ENCODE measurements around the gene OSBPL1A.
"Not testable (repeated sequence)": the region's sequence is repeated elsewhere in the genome, so short reads cannot be mapped to it uniquely, and the experiment has no call there.

OSBPL1A gene

GRCh38 chr18:24177499-24178133 is 220.0 kb downstream of the OSBPL1A start:
- ATAC-seq, result no peak

DNA sequence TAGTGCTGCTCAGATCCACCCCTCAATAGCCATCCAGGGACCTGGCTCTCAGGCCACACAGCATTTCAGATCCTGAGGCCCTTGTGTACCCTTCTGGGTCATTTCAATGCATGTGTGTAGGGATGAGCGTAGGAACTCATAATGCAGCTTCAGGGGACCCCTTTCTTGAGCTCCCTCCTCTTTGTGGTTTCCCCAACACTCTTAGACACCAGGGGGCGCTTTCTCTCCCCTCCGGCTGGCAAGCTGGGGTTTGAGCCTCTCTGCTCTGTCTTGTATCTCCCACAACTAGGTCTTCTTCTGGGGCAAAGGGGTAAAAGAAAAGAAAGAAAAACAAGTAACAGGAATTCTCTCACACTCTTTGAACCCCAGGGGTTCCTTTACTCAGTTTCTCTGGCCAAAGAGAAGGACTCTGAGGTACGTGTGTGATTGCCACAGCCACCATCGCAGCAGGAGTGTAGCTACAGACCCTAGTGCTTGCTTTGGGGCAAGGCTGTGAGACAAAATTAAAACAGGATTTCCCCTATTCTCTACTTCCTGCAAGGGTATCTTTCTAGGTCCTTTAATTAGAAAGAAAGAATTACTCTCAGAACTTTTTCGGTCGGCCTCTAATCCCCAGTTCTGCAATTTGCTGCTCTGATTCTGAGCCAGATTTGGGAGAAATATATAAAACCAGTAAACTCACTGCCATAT is 220.8 kb downstream of the OSBPL1A start:
- no peak for ATAC-seq

DNA sequence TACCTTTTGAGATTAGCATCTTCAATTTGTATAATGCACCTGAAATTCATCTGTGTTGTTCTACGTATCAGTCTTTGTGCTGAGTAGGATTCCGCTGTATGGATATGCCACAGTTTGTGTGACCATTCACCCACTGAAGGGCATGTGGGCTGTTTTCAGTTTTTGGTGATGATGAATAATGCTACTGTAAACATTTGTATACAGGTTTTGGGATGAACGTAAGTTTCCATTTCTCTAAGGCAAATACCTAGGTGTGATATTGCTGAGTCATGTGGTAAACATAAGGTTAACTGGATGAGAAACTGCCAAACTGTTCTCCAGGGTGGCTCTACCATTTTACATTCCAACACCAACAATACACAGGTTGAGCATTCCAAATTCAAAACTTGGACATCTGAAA is 223.6 kb downstream of the OSBPL1A start:
- no peak for ATAC-seq

GRCh38 chr18:24170360-24170759 is 227.3 kb downstream of the OSBPL1A start:
- ATAC-seq, result no peak

GRCh38 chr18:24168496-24168895 is 229.1 kb downstream of the OSBPL1A start:
- ATAC-seq, result no peak

DNA sequence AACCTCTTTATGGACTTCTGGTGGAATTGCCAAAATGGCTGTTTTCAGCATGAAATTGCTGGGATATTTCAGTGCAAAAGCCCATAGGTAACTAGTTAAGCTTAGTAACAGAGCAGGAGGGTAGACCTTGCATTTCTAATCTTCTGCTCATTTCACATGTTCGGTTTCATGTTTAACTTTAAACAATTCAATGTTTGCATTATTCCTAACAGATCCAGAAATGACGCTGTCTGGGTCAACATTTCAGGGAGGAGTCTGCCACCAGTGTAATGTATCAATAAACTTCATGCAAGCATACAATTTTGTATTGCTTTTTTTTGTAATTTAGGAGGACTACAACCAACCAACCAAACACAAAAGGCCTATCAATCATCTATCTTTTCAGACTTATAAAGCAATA is 236.3 kb downstream of the OSBPL1A start:
- no peak for ATAC-seq

DNA sequence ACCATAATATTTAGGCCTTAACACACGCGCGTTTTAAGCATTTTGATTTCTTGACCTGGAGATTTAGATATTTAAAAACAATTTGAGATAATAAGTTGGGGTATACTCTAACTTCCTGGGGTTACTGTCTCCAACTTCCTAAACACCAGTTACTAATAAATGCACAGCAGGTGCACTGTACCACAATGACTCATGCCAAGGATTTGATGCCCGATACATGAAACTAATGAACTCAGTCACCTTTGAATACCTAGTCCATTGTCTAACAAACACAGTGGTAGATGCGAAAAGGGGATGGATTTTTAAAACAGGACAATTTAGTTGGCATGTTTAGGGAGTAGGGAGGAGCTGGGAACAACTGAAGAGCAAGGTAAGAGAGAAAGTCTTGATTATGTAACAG is 237.5 kb downstream of the OSBPL1A start:
- ATAC-seq, result no peak

GRCh38 chr18:24157855-24158254 is 239.8 kb downstream of the OSBPL1A start:
- no peak for ATAC-seq

GRCh38 chr18:24153397-24153796 is 244.2 kb downstream of the OSBPL1A start:
- ATAC-seq, result no peak

DNA sequence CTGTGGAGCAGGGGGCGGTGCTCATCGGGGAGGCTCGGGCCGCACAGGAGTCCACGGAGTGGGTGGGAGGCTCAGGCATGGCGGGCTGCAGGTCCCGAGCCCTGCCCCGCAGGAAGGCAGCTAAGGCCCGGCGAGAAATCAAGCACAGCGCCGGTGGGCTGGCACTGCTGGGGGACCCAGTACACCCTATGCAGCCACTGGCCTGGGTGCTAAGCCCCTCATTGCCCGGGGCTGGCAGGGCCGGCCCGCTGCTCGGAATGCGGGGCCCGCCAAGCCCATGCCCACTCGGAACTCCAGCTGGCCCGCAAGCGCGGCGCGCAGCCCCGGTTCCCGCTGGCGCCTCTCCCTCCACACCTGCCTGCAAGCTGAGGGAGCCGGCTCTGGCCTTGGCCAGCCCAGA is 248.0 kb downstream of the OSBPL1A start:
- not testable (repeated sequence) for ATAC-seq

GRCh38 chr18:24142376-24142775 is 255.2 kb downstream of the OSBPL1A start:
- no peak for ATAC-seq

GRCh38 chr18:24140697-24141096 is 256.9 kb downstream of the OSBPL1A start:
- ATAC-seq, result no peak

DNA sequence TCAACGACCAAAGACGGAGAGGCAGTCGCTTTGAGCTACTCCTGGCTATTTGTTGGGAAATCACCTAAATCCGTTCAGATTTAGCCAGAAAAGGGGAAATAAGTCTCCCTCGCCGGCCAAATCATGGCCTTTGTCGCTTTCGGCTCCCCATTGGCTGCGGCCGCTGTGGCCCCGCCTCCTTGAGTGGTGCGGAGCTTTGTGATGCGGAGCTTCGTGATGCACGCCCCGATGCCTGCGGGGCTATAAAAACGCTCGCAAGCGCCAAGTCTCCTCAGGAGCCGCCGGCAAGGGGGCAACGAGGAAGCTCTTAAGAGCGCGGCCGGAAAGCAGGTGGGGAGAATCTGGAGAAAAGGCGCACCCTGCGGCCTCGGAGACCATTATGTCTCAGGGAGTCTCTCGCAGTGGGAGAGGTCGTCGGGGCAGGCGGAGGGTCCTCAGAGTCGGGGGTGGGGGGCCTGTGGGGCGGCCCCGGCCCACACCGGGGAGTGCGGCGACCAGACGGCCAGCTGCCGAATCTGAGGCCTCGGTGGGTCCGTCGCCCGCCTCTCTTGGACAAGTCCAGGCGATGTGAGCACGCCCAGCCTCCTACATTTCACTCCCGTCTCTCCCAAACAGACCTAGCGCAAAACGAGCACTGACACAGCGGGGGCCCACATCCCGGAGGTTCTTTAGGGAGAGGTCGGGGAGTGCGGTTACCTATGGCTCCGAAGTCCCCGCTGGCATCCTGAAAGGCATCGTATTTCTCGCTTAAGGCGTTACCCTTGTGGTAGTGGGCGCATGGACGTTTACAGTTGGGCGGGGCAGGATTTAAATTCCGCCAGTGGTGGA is 258.6 kb downstream of the OSBPL1A start, which contains the start of gene CABYR:
CABYR (plus strand) TSS at position 274 of the 828 bp plus-strand sequence. CDS start 4,053 bp downstream, outside the sequence.
- peak; percentile 92 to 94 for ATAC-seq

DNA sequence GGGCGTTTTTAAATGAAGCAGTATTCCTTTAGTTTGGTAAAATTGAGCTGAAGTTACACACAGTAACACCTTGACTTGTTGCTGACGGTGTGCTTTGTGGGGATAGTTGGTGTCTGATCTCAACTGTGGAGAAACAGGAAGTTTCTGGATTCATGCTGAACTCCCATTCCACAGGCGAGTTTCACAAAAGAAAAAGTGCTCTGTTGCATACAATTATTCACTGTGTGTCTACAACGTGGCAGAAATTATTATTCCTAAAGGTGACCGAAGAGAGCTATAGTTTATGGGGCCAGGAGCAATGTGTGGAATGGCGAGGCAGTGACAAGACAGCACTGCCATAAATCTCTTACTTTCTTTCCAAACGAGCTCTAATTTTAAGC is 259.2 kb downstream of the OSBPL1A start:
- ATAC-seq, result peak in 1 of 2 donors; percentile 2

- no peak for ATAC-seq
These were observed 260.7 kb downstream of the OSBPL1A start for GRCh38 chr18:24136967-24137373.

DNA sequence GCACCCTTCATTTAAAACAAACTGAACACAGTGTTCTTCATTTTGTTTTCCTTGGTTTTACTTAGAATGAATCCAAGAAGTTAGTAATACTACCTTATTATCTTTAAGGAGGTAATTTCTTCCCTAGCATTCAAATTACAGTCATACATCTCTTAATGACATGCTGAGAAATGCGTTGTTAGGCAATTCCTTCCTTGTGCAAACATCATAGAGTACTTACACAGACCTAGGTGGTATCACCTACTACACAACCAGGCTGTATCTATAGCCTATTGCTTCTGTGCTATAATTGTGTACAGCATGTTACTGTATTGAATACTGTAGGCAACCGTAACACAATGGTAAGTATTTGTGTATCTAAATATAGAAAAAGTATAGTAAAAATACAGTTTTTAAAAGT is 267.1 kb downstream of the OSBPL1A start:
- ATAC-seq, result no peak

DNA sequence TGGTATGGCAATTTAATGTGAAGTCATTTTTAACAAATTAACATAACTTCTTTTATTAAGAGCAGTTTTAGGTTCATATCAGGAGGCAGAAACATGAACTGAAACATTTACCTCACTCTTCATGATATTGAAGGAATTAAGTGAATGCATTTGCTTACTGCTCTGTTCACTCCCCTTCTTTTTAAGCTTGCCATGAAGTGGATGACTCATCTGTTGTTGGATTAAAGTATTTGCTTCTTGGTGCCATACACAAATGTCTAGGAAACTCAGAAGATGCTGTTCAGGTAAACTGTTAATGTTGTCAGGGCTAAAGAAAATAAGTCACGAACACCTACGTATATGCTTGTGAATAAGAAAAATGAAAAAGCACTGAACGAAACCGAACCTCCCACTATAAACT is 268.9 kb downstream of the OSBPL1A start:
- ATAC-seq, result no peak

DNA sequence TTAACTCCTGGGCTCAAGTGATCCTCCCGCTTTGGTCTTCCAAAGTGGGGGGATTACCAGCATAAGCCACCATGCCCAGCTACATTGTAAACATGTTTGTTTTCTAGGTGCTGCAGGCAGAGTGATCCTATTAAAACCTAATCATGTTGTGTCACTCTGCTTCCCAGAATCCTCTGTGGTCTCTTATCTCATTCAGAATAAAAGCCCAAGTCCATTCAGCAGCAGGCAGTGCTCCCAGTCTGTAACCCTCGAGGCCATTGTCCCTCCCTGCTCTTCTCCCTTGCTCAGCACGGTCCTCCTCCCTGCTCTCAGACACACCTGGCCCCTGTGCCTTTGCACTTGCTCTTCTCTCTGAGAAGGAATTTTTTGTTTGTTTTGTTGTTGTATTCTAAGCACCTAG is 269.9 kb downstream of the OSBPL1A start:
- no peak for ATAC-seq

- ATAC-seq, result no peak
These were observed 271.3 kb downstream of the OSBPL1A start for GRCh38 chr18:24126155-24126961.

DNA sequence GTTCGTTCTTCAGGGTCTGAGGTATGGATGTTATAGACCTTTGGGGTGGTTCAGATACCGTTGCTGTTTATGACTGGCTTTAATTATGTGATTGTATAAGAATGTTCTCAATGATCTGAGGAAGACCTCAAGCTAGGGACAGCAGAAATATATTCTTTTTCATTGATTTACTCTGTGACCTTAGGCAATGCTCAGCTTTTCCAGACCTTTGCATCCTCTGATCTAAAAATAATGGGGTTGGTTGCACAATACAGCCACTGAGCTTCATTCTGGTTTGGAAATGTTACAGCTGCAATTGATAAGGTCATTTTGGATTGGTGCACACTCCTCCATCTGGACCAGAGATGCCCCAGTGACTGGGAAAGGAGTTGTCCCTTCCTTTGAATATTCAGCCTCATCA is 276.0 kb downstream of the OSBPL1A start:
- no peak for ATAC-seq

- no peak for ATAC-seq
These were observed 276.9 kb downstream of the OSBPL1A start for GRCh38 chr18:24120676-24121075.

DNA sequence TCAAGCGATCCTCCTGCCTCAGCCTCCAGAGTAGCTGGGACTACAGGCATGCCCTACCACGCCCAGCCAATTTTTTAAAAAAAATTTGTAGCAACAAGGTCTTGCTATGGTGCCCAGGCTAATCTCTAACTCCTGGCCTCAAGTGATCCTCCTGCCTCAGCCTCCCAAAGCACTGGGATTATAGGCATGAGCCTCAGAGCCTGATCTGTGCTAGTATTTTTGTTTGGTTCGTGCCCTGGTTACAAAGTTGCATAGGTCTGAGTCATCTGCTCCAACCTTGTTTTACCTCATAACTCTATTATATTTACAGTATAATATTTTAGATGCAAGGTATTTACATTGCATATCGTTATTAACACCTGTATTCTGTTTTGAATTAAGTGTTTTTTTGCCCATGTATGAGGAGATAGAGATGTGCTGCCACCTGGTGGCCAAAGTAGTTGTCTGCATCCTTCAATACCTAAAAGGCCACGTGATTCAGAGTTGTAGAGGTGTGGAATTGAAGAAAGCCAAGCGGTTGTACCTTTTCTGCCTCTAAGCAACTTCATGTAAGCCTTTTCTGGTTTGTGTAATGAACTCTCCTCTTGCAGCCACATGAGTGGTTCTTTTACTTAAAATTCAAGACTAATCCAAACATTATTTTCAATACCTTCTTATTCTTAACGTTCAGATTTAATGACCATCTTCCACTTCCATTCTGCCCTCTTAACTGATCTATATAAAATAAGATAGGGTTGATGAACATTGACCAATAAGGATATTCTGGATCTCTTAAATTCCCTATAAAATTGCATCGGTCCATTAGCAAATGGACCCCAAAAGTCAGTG is 278.7 kb downstream of the OSBPL1A start:
- ATAC-seq, result peak; percentile 85 to 91

All from activated CD4-positive, CD25-positive, alpha-beta regulatory T cell treated with anti-CD3 and anti-CD28 coated beads, Interleukin-2, amount 50 U/mL, for 24 hours (primary cell).